HG02571 (cell line): ENCODE data around the gene MYL2.

Experiments
- ATAC-seq: cut with Tn5 transposase; IDR thresholded peaks from one replicate; pipeline ENCODE4 v1.9.1; 2021; ENCODE audit warnings: mild to moderate bottlenecking, moderate library complexity; ENCODE audit not compliant: unreplicated experiment

MYL2 gene

DNA sequence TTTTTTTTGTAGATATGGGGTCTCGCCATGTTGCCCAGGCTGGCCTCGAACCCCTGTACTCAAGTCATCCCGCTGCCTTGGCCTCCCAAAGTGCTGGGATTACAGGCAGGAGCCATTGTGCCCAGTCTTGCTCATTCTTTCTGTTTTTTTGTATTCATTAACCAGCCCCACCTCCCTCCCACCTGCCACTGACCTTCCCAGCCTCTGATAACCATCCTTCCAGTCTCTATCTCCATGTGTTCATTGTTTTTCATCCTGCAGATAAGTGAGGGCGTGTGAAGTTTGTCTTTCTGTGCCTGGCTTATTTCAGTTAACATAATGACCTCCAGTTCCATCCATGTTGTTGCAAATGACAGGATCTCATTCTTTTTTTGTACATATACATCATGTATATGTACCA, 19.0 kb downstream of the MYL2 start:
- no peak for ATAC-seq

DNA sequence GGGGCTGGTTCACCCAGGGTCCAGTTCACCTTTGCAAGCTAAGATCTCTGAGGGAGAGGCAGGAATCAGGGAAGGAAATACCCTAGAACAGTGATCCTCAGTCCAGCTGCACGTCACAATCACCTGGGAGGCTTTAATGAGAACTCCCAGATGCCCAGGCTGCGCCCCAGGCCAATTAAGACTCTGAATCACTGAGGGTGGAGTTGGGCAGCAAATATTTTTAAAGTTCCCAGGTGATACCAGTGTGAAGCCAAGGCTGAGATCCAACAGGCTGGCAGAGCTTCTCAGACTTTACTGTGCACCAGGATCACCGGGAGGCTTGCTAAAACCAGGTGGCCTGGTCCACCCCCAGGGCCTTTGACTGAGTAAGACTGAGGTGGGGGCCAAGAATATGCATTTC, 23.8 kb downstream of the MYL2 start:
- ATAC-seq, result no peak

- ATAC-seq, result no peak
These were observed 26.4 kb downstream of the MYL2 start for GRCh38 chr12:110893956-110894355.

GRCh38 chr12:110889361-110889760, 31.0 kb downstream of the MYL2 start:
- no peak for ATAC-seq

DNA sequence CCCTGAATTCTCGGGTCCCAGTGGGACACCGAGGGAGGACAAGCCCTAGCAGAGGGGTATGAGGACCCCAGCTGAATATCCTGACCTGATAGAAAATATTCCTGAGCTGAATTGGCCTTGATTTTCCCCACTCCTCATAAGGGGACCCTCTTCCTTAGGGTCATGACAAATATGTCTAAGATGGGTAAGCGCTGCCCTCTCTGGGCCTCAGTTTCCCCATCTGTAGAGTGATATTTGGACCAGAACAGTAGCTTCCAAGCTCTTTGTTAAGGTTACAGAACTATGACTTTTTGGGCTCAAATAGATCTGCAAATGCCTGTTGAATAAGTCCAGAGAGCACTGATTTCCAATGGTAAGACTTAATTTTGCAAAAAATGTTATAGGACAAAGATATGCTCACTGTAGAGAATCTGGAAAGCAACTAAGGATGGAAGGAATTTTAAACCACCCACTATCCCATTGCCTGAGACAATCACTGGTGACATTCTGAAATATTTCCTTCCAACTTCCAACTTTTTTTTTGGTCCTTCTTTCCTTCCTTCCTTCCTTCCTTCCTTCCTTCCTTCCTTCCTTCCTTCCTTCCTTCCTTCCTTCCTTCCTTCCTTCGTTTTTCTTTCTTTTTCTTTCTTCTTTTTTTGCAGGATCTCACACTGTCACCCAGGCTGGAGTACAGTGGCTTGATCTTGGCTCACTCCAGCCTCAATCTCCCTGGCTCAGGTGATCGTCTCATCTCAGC, 32.0 kb downstream of the MYL2 start:
- no peak for ATAC-seq

- ATAC-seq, result no peak
These were observed 35.1 kb downstream of the MYL2 start for GRCh38 chr12:110885152-110885840.

- ATAC-seq, result no peak
These were observed 37.1 kb downstream of the MYL2 start for GRCh38 chr12:110883251-110883650.

GRCh38 chr12:110880651-110881050, 39.7 kb downstream of the MYL2 start:
- ATAC-seq, result no peak

DNA sequence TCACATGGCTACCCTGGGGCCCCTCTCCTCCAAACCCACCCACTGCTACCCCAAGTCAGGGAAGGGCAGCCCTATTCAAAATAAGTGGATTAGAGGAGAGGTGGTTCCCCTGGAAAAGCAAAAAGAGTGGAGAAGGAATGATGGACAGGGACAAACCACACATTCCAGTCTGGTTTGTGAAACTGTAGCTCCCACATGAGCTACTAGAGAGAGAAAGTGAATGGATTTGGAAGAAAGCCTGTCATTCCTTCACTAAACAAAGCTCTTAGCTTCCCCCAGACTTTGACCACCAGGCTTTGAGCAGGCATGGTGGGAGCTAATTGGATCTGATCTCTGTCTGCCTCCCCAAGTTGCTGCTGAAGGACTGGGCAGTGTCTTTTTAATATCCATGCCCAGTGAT, 45.6 kb downstream of the MYL2 start:
- no peak for ATAC-seq

- ATAC-seq, result no peak
These were observed 46.0 kb downstream of the MYL2 start for GRCh38 chr12:110874351-110874750.

- ATAC-seq, result no peak
These were observed 48.3 kb downstream of the MYL2 start for GRCh38 chr12:110872100-110872499.

- no peak for ATAC-seq
These were observed 50.6 kb downstream of the MYL2 start for GRCh38 chr12:110869803-110870202.

DNA sequence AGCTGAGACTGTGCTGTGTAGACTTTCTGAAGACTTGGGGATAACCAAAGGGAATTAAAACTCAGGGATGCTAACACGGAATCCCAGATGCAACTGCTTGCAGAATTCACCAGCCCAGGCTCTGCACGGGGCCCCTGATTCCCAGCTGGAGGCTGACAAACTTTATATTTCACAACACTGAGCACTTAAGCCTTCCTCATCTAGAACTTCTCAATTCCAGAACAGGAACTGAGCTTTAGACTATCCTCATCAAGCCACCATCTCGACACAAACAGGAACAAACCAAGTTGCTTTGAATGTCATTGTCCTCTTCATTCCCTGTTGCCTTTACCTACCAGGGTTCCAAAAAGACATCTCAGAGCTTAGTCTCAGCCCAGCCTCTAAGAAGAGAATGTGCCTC, 51.4 kb downstream of the MYL2 start:
- ATAC-seq, result no peak

- no peak for ATAC-seq
These were observed 54.9 kb downstream of the MYL2 start for GRCh38 chr12:110865521-110865920.

- no peak for ATAC-seq
These were observed 57.2 kb downstream of the MYL2 start for GRCh38 chr12:110863161-110863560.

DNA sequence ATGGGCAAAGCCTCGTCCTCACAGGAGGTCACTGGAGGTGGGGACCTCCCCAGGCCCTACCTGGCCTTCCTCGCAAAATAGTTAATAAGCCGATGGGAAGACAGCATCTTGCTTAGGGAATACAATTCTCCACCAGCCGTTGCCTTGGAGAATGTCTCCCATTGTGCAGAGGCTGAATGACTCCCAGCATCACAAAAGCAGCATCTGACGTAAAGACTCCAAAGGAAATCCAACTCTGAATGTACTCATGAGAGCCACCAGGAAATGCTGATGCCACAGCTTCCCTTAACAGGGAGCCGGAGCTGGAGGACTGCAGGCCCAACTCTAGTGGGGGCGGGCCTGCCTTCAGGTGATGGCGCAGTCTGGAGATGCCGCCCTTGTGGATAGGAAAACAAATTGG, 58.0 kb downstream of the MYL2 start:
- ATAC-seq, result no peak

DNA sequence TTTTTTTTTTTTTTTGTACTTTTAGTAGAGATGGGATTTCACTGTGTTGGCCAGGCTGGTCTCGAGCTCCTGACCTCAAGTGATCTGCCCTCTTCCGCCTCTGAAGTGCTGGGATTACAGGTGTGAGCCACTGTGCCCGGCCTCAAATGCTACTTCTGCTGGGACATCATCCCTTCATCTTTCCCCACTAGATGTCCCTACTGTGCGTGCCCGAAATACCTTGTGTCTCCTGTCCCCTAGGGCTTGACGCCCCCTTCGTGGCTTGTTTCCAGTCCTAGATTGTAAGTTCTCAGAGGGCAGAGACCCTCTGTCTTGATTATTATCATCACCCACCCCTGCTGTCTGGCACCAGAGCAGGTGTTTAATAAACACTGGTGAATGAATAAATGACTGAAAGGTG, 58.6 kb downstream of the MYL2 start:
- no peak for ATAC-seq
